GM12864 (cell line): ENCODE data around the gene NINJ1.
A peak's percentile ranks its signal among the peaks of the same experiment; 100 is the strongest.

Experiments used
- DNase-seq: peaks from one replicate; pipeline ENCODE4 v3.0.0-alpha.2; 2011; ENCODE audit warnings: low read depth
- H3K4me3 ChIP-seq: 2 replicates; pipeline ENCODE4 v1.5.1; 2011; ENCODE audit warnings: mild to moderate bottlenecking, low read depth, low read length, control low read depth
- TF ChIP-seq, protein P1 (sequence below): IDR thresholded peaks from 2 replicates; pipeline ENCODE4 v1.5.1; 2011; ENCODE audit warnings: low read depth, mild to moderate bottlenecking, moderate library complexity, low read length, control low read depth, inconsistent platforms; ENCODE audit errors: missing control alignments

Gene NINJ1

DNA sequence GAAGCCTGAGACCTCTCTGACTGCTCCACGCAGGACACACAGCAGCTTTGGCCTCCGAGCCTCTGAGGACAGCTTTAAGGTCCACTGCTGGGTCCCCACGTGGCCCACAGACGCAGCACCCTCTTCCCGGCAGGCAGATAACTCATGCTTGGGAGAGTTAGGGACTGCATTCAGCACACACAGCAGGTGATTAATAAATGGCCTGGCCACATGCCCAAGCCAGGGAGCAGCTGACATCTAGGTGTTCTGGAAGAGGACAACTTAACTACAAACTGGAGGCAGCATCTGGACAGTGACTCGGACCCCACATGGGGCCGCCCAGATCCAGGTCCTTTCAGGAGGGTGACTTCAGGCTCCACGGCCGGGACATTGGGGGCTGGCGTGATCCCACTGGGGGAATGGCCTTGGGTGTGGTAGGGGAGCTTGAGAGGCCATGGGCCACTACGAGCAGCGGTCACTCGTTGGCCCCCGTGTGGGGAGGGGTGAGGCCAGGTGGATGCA is 11.3 kb downstream of the NINJ1 start:
- no peak for DNase-seq

DNA sequence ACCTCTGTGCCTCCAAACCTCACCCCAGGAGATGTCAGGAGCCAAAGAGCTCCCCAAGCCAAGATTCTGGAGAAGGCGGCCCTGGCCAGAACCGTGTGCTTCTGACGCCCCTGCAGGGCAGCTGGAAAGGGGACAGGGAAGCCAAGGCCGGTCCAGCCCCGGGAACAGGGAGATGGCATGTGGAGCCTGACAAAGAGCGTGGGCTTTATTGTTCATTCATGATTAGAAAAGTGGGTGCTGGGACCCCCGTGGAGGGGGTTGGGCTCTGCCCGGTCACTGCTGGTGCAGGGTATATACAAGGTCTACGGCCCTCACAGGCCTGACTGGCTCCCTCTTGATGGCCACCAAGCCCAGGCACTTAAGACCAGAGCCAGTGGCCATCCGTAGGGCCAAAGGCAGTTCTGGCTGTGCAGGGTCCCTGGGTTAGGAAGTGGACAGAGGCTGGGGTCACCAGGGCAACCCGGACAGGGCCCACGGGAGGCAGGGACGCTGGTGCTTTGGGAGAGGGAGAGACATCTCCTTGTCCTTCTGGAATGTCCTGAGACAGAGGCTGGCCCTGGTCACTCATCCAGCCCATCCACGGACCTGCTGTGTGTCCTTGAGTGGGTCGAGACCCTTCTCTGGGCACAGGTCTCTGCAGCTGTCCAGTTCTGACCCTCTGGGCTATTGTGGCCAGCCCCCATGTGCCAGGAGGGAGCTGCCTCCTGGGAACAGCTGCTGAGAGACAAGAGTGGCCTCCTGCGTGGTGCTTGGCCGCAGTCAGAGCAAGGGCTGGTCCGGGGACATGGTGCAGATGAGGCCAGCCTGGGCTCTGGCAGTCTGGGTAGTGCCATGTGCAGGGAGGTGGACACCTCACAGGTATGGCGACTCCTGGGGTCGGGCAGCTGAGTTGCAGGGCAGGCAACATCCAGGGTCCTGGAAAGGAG is 12.5 kb downstream of the NINJ1 start:
- DNase-seq, result no peak

More for the DNA sequence above, 11.3 kb downstream of the NINJ1 start:
- TF ChIP-seq, protein P1, sequence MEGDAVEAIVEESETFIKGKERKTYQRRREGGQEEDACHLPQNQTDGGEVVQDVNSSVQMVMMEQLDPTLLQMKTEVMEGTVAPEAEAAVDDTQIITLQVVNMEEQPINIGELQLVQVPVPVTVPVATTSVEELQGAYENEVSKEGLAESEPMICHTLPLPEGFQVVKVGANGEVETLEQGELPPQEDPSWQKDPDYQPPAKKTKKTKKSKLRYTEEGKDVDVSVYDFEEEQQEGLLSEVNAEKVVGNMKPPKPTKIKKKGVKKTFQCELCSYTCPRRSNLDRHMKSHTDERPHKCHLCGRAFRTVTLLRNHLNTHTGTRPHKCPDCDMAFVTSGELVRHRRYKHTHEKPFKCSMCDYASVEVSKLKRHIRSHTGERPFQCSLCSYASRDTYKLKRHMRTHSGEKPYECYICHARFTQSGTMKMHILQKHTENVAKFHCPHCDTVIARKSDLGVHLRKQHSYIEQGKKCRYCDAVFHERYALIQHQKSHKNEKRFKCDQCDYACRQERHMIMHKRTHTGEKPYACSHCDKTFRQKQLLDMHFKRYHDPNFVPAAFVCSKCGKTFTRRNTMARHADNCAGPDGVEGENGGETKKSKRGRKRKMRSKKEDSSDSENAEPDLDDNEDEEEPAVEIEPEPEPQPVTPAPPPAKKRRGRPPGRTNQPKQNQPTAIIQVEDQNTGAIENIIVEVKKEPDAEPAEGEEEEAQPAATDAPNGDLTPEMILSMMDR, result no peak
- H3K4me3 ChIP-seq, result no peak overlapping the region

DNA sequence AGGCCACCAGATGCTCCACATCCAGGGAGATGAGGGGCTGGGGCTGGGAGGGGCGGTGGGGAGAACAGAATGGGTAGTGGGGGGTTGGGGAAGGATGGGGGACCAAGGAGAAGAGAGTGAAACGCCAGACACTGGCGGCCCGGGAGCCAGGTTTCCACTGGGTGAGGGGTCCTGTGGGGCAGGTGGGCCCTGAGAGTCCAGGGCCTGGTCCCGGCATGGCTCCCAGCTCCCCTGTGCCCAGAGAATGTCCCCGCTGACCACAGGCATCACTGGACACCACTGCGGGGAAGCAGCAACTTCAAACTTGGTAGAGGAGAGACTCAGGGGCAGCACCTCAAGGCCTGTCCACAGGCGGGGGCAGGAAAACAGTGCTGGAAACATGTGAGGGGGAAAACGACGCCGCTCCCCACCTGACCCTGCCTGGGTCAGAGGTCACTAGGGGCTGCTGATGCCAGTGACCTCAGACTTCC is 13.2 kb downstream of the NINJ1 start:
- DNase-seq, result no peak
- no peak overlapping the region for H3K4me3 ChIP-seq
- TF ChIP-seq, protein P1, result no peak

More for the DNA sequence above, 12.5 kb downstream of the NINJ1 start:
- TF ChIP-seq, protein P1, result no peak
- no peak overlapping the region for H3K4me3 ChIP-seq

DNA sequence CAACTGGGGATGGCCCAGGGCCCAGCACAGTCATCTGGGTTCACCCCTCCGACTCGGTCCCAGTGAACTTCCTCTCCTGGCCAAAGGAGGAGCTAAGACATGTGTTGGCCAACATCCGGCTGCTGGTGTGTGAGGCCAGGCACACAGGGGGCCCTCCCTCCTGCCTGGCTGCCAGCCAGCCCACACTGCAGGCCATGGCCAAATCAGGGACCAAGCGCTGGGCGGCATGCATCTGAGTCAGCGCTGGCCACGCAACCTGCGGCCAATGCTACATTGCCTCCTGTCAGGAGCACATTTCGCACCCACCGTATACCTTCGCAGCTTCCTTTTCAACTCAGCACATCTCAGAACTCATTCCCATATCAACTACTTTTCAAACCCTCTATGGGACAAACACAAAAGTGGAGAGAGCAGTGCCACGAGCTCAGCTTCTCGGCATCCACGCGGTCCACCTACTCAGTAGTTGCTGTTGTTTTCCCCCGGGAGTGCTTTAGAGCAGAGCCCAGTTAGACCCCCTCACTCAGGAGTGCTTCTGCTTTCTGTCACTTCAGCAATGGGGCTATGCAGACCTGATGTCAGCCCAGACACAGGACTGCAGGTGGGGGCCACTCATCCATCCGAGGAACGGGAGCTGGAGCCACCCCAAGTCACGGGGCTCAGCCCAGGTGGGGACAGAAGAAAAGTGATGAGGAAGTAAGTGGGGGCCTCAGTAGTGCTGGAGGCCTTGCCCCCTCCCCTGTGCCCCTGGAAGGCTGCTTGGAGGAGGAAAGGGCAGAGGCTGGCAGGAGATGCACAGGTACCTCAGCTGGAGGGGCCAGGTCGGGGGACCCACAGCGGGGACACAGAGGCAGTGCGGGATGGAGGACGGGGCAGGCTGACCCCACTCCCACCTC is 13.9 kb downstream of the NINJ1 start:
- TF ChIP-seq, protein P1, result peak; percentile 61
- no peak overlapping the region for H3K4me3 ChIP-seq
- DNase-seq, result no peak

DNA sequence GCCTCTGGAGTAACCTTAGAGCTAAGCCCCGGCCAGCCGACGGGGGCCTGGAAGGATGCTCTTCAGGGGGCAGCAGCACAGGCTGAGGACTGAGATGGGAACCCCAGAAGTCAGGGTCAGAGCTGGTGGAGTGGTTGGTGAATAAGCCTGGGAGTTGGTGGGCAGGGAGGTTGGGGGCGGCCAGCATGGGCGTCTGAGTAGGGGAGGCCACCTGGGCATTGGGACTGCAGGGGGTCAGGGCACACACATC is 14.4 kb downstream of the NINJ1 start:
- DNase-seq, result no peak
- no peak overlapping the region for H3K4me3 ChIP-seq
- TF ChIP-seq, protein P1, result no peak

DNA sequence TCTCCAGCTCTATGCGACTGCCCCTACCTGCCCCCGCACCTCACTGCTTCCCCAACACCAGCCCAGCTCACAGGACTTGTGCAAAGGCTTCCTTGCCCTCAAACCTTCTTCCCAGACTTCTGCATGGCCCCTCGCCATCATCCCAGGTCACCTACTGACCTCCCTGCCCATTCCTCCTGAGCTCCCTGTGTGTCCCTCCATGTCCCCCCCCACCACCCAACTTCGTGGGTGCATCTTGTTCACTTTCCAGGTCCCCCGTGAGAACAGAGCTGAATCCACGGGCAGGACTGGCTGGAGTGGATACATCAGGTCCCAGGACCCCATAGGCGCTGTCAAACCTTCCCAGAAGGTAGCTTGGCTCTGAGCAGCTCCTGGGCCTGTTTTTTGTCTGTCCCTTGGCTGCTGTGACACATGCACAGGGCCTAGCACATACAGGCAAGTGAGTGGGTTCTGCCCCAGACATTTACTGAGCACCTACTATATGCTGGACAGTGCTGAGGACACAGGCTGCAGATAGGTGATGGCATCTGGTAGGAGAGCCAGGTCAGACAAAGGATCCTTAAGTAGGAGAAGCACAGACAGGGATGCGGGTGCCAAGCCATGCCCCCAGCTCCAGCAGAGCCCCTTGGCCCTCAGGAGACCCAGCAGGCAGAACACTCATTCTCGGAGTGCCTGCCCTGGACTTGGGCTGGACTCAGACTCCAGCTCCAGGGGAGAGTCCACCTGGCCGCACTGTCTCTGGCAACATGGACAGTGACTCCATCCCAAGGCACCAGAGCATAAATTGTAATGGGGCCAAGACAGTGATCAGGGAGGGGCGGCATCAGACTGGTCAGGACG is 15.0 kb downstream of the NINJ1 start:
- TF ChIP-seq, protein P1, result no peak
- H3K4me3 ChIP-seq, result no peak overlapping the region
- DNase-seq, result no peak
